ENCODE results near the gene SLC22A4.

The SLC22A4 gene

DNA sequence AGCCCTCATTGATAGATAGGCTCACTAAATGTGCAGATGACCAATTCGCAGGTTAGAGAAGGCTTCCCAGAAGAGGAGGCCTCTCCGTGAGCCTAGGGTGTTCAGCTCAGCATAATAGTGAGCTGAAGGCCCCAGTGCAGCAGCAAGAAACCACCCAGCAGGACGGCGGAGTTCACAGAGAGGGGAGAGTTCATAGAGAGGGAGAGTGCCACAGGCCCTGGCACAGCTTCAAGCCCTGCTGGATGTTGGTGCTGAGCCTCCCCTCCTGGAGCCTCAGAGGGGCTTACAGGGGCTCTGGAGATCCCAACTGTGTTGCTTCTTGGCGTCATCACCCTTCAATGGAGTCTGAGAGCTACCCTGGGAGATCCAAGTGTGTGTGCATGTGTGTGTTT lies 77.4 kb downstream of the SLC22A4 start:
- no peak for DNase-seq (ENCODE audit: low spot score)
- no peak for TF ChIP-seq CTCF (IDR thresholded peaks at IDR 0.05; ENCODE audit: borderline replicate concordance, control extremely low read depth, extremely low read depth, insufficient read depth, missing control alignments)
- in situ Hi-C loops (cut with MboI; ENCODE audit: low sequenced_read_pairs, unreplicated experiment), result no loop called here

DNA sequence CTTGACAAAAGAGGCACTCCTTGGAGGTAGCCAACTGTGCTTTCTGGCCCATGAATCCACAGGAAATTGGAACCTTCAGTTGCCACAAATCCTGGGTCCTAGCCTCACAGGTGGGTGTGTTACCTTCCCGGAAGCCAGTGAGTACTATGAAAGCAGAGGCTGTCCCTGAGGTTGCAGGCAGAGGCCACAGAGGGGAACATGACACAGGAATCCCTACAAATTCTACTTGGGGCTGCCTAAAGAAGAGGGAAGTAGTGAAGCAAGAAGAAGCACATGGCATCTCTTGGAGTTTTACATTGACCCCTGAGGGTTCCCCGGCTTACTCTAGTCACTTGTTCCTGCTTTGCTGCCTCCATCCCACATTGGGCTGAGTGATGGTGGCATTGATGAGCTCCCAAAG lies 77.9 kb downstream of the SLC22A4 start:
- DNase-seq (ENCODE audit: low spot score), result no peak
- in situ Hi-C loops (cut with MboI; ENCODE audit: low sequenced_read_pairs, unreplicated experiment), result no loop called here
- TF ChIP-seq CTCF (IDR thresholded peaks at IDR 0.05; ENCODE audit: borderline replicate concordance, control extremely low read depth, extremely low read depth, insufficient read depth, missing control alignments), result no peak

DNA sequence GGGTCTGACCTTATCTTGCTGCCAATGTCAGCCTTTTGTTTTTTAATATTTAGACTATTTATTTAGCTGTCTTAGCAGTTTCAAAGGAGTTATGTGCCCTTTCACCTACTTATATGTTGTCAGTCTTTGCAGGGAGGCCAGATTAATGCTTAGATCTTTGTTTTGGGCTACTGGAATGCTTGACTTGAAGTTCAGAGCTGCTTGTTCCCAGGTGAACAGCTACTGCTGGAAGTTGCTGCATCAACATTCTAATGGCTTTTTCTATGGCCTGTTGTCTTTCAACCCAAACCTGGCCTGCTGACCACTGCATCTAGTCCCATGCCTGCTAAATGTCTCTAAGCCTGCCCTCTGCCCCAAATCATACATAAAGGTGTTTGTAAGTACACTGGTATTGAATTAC lies 78.3 kb downstream of the SLC22A4 start:
- DNase-seq (ENCODE audit: low spot score), result no peak
- TF ChIP-seq CTCF (IDR thresholded peaks at IDR 0.05; ENCODE audit: borderline replicate concordance, control extremely low read depth, extremely low read depth, insufficient read depth, missing control alignments), result no peak
- in situ Hi-C loops (cut with MboI; ENCODE audit: low sequenced_read_pairs, unreplicated experiment), result no loop called here

- no peak for DNase-seq (ENCODE audit: low spot score)
- in situ Hi-C loops (cut with MboI; ENCODE audit: low sequenced_read_pairs, unreplicated experiment), result no loop called here
- no peak for TF ChIP-seq CTCF (IDR thresholded peaks at IDR 0.05; ENCODE audit: borderline replicate concordance, control extremely low read depth, extremely low read depth, insufficient read depth, missing control alignments)
Measured at GRCh38 chr5:132375957-132376356, 81.8 kb downstream of the SLC22A4 start.

- no peak for DNase-seq (ENCODE audit: low spot score)
- in situ Hi-C loops (cut with MboI; ENCODE audit: low sequenced_read_pairs, unreplicated experiment), result no loop called here
- TF ChIP-seq CTCF (IDR thresholded peaks at IDR 0.05; ENCODE audit: borderline replicate concordance, control extremely low read depth, extremely low read depth, insufficient read depth, missing control alignments), result no peak
Measured at GRCh38 chr5:132376694-132377641, 82.8 kb downstream of the SLC22A4 start.

DNA sequence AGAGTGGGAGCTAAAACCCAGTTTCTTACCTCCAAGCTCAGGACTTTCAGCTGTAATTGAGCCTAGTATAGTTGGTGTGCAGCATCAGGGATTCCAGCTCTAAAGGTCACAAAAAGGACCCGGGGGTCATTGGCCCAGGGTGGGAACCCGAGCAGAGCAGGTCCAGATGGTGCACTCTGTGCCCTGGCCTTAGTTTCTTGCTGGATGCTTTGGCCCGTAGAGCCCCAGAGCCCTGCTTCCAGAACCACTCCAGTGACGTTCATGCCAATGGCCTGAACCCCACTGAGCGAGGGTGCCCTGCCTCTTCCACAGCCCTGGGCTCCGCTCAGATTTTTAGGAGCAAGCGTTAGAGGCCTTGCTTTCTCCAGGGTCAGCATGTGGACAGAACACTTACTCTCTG lies 83.5 kb downstream of the SLC22A4 start:
- TF ChIP-seq CTCF (IDR thresholded peaks at IDR 0.05; ENCODE audit: borderline replicate concordance, control extremely low read depth, extremely low read depth, insufficient read depth, missing control alignments), result no peak

More for the DNA sequence above, 83.5 kb downstream of the SLC22A4 start:
- no peak for DNase-seq (ENCODE audit: low spot score)
- in situ Hi-C loops (cut with MboI; ENCODE audit: low sequenced_read_pairs, unreplicated experiment), result no loop called here
